Endothelial cell of umbilical vein (primary cell): Measurements from ENCODE around the gene PHC2. TPM values are rescaled to one million over a fixed set of nuclear protein-coding genes. Genes with fewer than 3 reads are reported as not detected.

Experiments
- BruUV-seq: library from RNA; stranded (reverse); fragments of 400-500 nt; replicated peaks from 2 replicates; lab custom pipeline; 2021; lab: Mats Ljungman, UMichigan
- CTCF ChIA-PET: fragments of 300-600, 350-600 bp; sonication (Branson Sonifier 250); formaldehyde crosslinking; loops from one replicate; lab custom pipeline; 2021; ENCODE audit warnings: antibody characterized with exemption, inconsistent platforms; lab: Charles Lee
- POLR2A ChIA-PET: fragments of 300-600, 350-600 bp; sonication (Branson Sonifier 250); formaldehyde crosslinking; loops from one replicate; lab custom pipeline; 2021; ENCODE audit warnings: antibody characterized with exemption, inconsistent platforms; lab: Charles Lee
- DNase-seq: peaks from one replicate; pipeline ENCODE4 v3.0.0-alpha.2; 2011; ENCODE audit warnings: low read depth, low spot score
- FAIRE-seq: peaks from 2 replicates; lab custom pipeline; 2011; peaks lifted over from hg19 to GRCh38; lab: Jason Lieb, UNC
- H2AFZ ChIP-seq: 2 replicates; pipeline ENCODE4 v1.6.0; 2012; ENCODE audit warnings: low read depth, low read length, control low read depth, inconsistent platforms
- H3K27ac ChIP-seq: 2 replicates; pipeline ENCODE4 v1.5.1; 2011; ENCODE audit warnings: low read depth, mild to moderate bottlenecking, control low read depth, low read length, moderate library complexity; ENCODE audit not compliant: insufficient read depth
- H3K27me3 ChIP-seq, 2 experiments: 2 replicates each; pipeline versions ENCODE4 v1.6.0 to v1.6.1; 2011; ENCODE audit warnings: low read length in 2 of 2, mixed read lengths in 1 of 2; ENCODE audit not compliant: control insufficient read depth in 2 of 2, insufficient read depth in 2 of 2
- H3K36me3 ChIP-seq, 2 experiments: 2 replicates in 1 of 2; 3 replicates in 1 of 2; pipeline ENCODE4 v1.5.1; 2011; ENCODE audit warnings: low read length in 2 of 2, mild to moderate bottlenecking in 1 of 2, moderate library complexity in 1 of 2; ENCODE audit not compliant: control insufficient read depth in 2 of 2, insufficient read depth in 2 of 2; ENCODE audit errors: extremely low read depth in 1 of 2
- H3K4me1 ChIP-seq: 3 replicates; pipeline ENCODE4 v1.5.1; 2011; ENCODE audit warnings: mild to moderate bottlenecking, low read length; ENCODE audit not compliant: control insufficient read depth, insufficient read depth; ENCODE audit errors: extremely low read depth
- H3K4me2 ChIP-seq: 2 replicates; pipeline ENCODE4 v1.6.1; 2011; ENCODE audit warnings: low read length, control low read depth, mixed read lengths; ENCODE audit not compliant: insufficient read depth
- H3K4me3 ChIP-seq, 3 experiments: fragments of 200-600 bp in 1 of 3; sonication (generic), shearing (Covaris generic) in 1 of 3; replicated peaks in 1 of 3; 2 replicates each; pipeline ENCODE4 v1.5.1; 2011 to 2016; ENCODE audit warnings: control low read depth in 3 of 3, low read length in 3 of 3, mild to moderate bottlenecking in 2 of 3, inconsistent platforms in 1 of 3, low read depth in 1 of 3, moderate library complexity in 1 of 3; ENCODE audit not compliant: insufficient read depth in 1 of 3
- H3K79me2 ChIP-seq: 2 replicates; pipeline ENCODE4 v1.6.0; 2012; ENCODE audit warnings: low read length, inconsistent platforms; ENCODE audit not compliant: control insufficient read depth, insufficient read depth
- H3K9ac ChIP-seq: replicated peaks from 2 replicates; pipeline ENCODE3; 2011; ENCODE audit warnings: low read length, control low read depth; ENCODE audit not compliant: insufficient read depth; ENCODE audit errors: extremely low read depth
- H3K9me1 ChIP-seq: replicated peaks from 3 replicates; pipeline ENCODE4 v1.6.0; 2011; ENCODE audit warnings: mild to moderate bottlenecking, low read length; ENCODE audit not compliant: control insufficient read depth, insufficient read depth; ENCODE audit errors: extremely low read depth
- H3K9me3 ChIP-seq: replicated peaks from 2 replicates; pipeline ENCODE4 v1.5.1; 2012; ENCODE audit warnings: low read length, inconsistent platforms; ENCODE audit not compliant: control insufficient read depth, insufficient read depth
- H4K20me1 ChIP-seq: replicated peaks from 2 replicates; pipeline ENCODE3; 2011; ENCODE audit warnings: mild to moderate bottlenecking, low read length; ENCODE audit not compliant: control insufficient read depth, insufficient read depth; ENCODE audit errors: extremely low read depth
- FOS ChIP-seq: IDR thresholded peaks from 2 replicates; pipeline ENCODE4 v1.6.1; 2011; ENCODE audit warnings: mild to moderate bottlenecking, low read length, moderate library complexity, borderline replicate concordance; ENCODE audit not compliant: insufficient read depth
- MYC ChIP-seq: IDR thresholded peaks from one replicate; pipeline ENCODE4 v1.6.1; 2011; ENCODE audit warnings: mild to moderate bottlenecking, low read depth, low read length
- POLR2AphosphoS5 ChIP-seq: IDR thresholded peaks from 2 replicates; pipeline ENCODE4 v1.6.1; 2012; ENCODE audit warnings: low read depth, mild to moderate bottlenecking, control low read depth, low read length, moderate library complexity; ENCODE audit not compliant: insufficient read depth
- dilution Hi-C: fragments of 300-500 bp; cut with MboI; formaldehyde crosslinking; loops from one replicate; pipeline ENCODE4 v1.15.0; 2019; ENCODE audit warnings: low sequenced_read_pairs; ENCODE audit not compliant: extremely low pct_ligation_motif_present
- intact Hi-C: fragments of 100-400 bp; cut with micrococcal nuclease; formaldehyde crosslinking; loops from one replicate; pipeline ENCODE4 v1.10.0; 2022
- polyA plus RNA-seq, 4 experiments: library from polyadenylated mRNA; depleted of rRNA in 3 of 4; stranded (reverse) in 3 of 4; unstranded in 1 of 4; fragments of >200 nt; gene quantifications; 2 replicates each; pipeline versions ENCODE4 v1.2.1 to v1.2.3, GENCODE V29; 2011 to 2012; ENCODE audit warnings: missing spikeins in 1 of 4
- total RNA-seq: library from RNA; stranded (reverse); gene quantifications from 2 replicates; pipeline ENCODE4 v1.2.3, GENCODE V29; 2021
- TF ChIP-seq, protein P1 (sequence below), 2 donors: IDR thresholded peaks; 1 replicate in 1 of 2; 2 replicates in 1 of 2; pipeline ENCODE4 v1.5.1; 2011; ENCODE audit warnings: low read length in 2 of 2, mild to moderate bottlenecking in 2 of 2, moderate library complexity in 2 of 2, control low read depth in 1 of 2, inconsistent platforms in 1 of 2, low read depth in 1 of 2; ENCODE audit not compliant: insufficient read depth in 1 of 2; ENCODE audit errors: extremely low read depth in 1 of 2
- TF ChIP-seq, protein P2 (sequence below): IDR thresholded peaks from 2 replicates; pipeline ENCODE4 v1.6.1; 2011; ENCODE audit not compliant: insufficient read depth, insufficient read length

Gene PHC2
- total and polyA plus RNA-seq, 2 donors (not counting 3 experiments of a cell fraction or from before 2014, with no cell fraction given), result 65.6 to 79.0 TPM

GRCh38 chr1:33288976-33289857 is 141.7 kb downstream of the PHC2 start:
- Histone ChIP-seq H3K9me1 (no peaks in the 10 kb centered on the region), H3K4me3 (no peak overlapping the region), H4K20me1 (no peaks in the 10 kb centered on the region), H3K36me3 (peaks cover 4% of the 10 kb centered on the region in 2 experiments), H3K4me1 (peaks cover 4% of the 10 kb centered on the region), H3K27ac (no peak overlapping the region), H3K9ac (no peak overlapping the region), H2AFZ (no peak overlapping the region), H3K27me3 (no peaks in the 10 kb centered on the region), H3K9me3 (no peaks in the 10 kb centered on the region), H3K4me2 (no peak overlapping the region), H3K79me2 (no peaks in the 10 kb centered on the region)
- dilution Hi-C loops, result no loop called here
- FAIRE-seq (no peak), DNase-seq (no peak)
- no TSS peak for BruUV-seq
- CTCF ChIA-PET, result no interaction called here
- intact Hi-C loops, result no loop called here
- POLR2A ChIA-PET, result no interaction called here
- TF ChIP-seq, protein P1, sequence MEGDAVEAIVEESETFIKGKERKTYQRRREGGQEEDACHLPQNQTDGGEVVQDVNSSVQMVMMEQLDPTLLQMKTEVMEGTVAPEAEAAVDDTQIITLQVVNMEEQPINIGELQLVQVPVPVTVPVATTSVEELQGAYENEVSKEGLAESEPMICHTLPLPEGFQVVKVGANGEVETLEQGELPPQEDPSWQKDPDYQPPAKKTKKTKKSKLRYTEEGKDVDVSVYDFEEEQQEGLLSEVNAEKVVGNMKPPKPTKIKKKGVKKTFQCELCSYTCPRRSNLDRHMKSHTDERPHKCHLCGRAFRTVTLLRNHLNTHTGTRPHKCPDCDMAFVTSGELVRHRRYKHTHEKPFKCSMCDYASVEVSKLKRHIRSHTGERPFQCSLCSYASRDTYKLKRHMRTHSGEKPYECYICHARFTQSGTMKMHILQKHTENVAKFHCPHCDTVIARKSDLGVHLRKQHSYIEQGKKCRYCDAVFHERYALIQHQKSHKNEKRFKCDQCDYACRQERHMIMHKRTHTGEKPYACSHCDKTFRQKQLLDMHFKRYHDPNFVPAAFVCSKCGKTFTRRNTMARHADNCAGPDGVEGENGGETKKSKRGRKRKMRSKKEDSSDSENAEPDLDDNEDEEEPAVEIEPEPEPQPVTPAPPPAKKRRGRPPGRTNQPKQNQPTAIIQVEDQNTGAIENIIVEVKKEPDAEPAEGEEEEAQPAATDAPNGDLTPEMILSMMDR (IDR thresholded peaks at IDR 0.05; ENCODE audit: extremely low read depth in 1 of 2, insufficient read depth in 1 of 2, low read depth in 1 of 2, low read length in 2 of 2), result no peak
- TF ChIP-seq MYC (no peak), FOS (no peak), POLR2AphosphoS5 (no peak)
- TF ChIP-seq, protein P2, sequence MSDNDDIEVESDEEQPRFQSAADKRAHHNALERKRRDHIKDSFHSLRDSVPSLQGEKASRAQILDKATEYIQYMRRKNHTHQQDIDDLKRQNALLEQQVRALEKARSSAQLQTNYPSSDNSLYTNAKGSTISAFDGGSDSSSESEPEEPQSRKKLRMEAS, result no peak
